Esophagus muscularis mucosa (tissue), 4 donors: ENCODE data around the gene SRGAP3.

Source experiments
- CTCF ChIP-seq, 3 experiments: fragments of 200-600 bp in 2 of 3; fragments of 450-650 bp in 1 of 3; sonication (generic) in 2 of 3; IDR thresholded peaks; one replicate each; pipeline ENCODE4 v1.5.1; 2017 to 2019; ENCODE audit warnings: antibody characterized with exemption in 3 of 3, mild to moderate bottlenecking in 2 of 3, moderate library complexity in 1 of 3
- EP300 ChIP-seq: sonication (generic); formaldehyde crosslinking; IDR thresholded peaks from one replicate; pipeline ENCODE4 v1.6.1; 2017; ENCODE audit warnings: antibody characterized with exemption
- POLR2A ChIP-seq: fragments of 450-650 bp; IDR thresholded peaks from one replicate; pipeline ENCODE4 v1.6.1; 2017; ENCODE audit warnings: antibody characterized with exemption, moderate library complexity, mild to moderate bottlenecking, low read depth

- TF ChIP-seq CTCF (IDR thresholded peaks at IDR 0.05) = no peak
- TF ChIP-seq POLR2A = no peak
- no peak for TF ChIP-seq EP300
Observed at GRCh38 chr3:8964436-8965370, 284.7 kb downstream of the SRGAP3 start.
